CD4-positive, alpha-beta T cell treated with Interleukin-15 for 4 hours (primary cell): ENCODE results near the gene SLC5A5.

Source experiments
- DNase-seq: peaks from one replicate; pipeline ENCODE4 v3.0.0-alpha.2; 2020; ENCODE audit warnings: low spot score

The SLC5A5 gene

GRCh38 chr19:17871878-17872250 is at the start of gene SLC5A5:
SLC5A5 (plus strand) TSS chr19:17871945; CDS start chr19:17872320, 375 bp downstream.
- no peak for DNase-seq

GRCh38 chr19:17824339-17824738 is 47.4 kb upstream of the SLC5A5 start:
- no peak for DNase-seq

- DNase-seq = no peak
Observed at GRCh38 chr19:17826508-17827056, 45.2 kb upstream of the SLC5A5 start.

DNA sequence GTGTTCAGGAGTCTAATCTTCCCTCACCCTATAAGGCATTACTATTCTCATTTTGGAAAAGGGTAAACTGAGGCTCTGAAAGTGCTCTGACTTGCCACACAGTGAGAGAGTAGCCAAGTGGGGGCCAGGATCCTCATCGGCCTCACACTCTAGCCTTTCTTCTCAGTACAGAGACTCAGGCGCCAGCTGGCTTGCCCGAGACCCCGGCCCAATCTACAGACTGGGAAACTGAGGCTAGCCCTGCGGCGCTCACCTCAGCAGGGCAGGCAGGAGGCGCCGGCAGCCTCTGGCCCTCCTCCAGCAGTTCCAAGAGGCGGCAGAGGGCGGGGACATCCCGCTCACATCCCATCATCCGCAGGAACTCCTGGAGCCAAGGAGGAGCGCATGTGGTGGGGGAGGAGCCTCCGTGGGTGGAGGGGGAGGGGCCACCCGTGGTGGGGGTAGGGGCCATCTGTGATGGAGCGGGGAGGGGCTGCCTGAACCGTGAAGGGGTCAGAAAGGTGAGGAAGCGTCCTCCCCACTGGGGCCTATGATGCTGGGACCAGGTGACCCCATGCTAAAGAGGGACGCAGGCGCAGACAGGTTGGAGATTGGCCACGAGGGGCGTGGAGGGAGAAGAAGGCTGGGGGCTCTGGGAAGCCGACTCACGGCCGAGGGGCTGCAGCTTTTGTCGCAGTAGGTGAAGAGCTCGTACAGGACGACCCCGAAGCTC is 41.7 kb upstream of the SLC5A5 start:
- no peak for DNase-seq

- no peak for DNase-seq
Observed at GRCh38 chr19:17830567-17831418, 41.0 kb upstream of the SLC5A5 start.

GRCh38 chr19:17831419-17831888 is 40.3 kb upstream of the SLC5A5 start:
- DNase-seq = no peak

- DNase-seq = no peak
Observed at GRCh38 chr19:17832443-17833208, 39.1 kb upstream of the SLC5A5 start.

GRCh38 chr19:17834350-17835181 is 37.2 kb upstream of the SLC5A5 start:
- no peak for DNase-seq

DNA sequence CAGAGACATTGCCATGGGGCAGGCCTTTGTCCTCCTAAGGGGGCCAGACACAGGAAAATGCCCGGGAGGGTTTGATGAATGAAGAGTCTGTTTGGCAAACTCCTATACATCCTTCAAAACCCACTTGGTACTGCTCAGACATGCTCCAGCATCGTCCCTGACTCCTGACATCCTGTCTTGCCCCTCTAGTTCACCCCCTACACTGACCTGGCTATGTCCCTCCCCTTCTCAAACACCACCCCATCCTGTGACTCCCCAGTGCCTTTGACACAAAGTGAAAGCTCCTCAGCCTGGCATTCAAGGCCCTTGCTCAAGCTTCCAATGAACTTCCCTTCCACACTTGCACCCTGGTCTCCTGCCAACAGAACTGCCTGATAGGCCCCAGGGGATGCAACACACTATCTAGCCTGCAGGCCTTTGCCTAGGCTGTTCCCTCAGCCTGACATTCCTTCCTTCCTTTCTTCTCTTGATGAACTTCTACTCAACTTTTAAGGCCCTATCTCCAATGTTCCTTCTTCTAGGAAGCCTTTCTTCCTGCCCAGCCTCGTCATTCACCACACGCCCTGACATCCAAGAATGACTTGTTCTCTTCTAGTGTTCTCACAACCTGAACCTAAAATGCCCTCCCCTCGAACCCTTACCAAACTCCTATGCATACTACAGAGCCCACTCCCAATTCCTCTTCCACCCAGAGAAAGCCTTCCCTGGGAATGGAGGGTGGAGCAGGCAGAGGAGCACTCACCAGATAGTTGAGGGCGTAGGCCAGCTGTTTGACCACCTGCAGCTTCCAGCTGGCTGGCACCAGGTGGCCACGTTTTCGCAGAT is 36.4 kb upstream of the SLC5A5 start:
- no peak for DNase-seq

DNA sequence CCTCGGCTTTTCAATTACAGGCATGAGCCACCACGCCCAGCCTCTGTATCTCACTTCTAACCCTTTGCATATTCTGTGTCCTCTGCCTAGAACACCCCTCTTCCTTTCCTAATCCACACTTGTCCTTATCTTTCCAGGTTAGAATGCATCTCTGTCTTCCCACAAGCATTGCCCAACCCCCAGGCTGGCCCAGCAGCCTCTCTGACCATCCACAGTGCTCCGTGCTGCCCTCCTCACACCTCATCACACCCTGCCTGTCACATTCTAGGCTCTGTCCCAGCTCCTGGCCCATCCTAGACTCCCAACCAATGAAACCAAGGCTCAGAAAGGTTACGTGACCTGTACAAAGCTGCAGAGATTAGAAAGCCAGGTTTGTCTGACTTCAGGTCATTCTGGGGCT is 35.2 kb upstream of the SLC5A5 start:
- no peak for DNase-seq

DNA sequence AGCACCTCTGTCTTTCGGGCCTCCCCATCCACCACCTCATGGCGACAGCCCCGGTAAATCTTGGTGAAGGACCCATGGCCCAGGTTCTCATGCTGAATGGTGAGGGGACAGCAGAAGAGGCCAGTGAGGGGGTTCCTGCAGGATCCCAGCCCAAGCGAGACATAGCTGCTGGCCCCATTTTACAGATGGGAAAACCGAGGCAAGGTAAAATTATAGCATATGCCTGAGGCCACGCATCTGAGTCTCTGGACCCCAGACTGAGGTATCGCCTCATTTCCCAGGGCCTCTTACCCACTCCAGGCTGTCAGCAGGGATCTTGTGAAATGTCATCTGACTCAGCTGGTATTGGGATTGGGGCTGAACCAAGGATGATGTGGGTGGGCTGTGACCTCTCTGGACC is 33.8 kb upstream of the SLC5A5 start:
- no peak for DNase-seq

DNA sequence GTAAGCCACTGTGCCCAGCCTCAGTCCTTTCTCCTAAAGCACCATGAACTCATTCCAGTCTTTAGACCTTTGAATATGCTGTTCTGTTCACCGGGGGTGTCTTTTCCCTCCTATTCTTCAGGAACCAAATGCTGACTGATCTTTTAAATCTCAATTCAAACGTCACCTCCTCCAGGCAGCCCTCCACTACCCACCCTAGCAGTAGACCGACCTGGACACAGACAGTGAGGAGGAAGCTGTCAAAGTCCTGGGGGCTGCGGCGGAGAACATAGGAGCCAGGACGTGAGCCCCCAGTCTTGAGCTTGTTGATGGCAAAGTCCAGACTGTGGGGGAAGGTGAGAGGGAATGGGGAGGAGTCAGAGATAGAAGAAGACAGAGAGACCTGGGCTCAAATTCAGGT is 31.7 kb upstream of the SLC5A5 start:
- no peak for DNase-seq

- DNase-seq = no peak
Observed at GRCh38 chr19:17841371-17841809, 30.4 kb upstream of the SLC5A5 start.

GRCh38 chr19:17841810-17842662 is 29.7 kb upstream of the SLC5A5 start:
- no peak for DNase-seq

DNA sequence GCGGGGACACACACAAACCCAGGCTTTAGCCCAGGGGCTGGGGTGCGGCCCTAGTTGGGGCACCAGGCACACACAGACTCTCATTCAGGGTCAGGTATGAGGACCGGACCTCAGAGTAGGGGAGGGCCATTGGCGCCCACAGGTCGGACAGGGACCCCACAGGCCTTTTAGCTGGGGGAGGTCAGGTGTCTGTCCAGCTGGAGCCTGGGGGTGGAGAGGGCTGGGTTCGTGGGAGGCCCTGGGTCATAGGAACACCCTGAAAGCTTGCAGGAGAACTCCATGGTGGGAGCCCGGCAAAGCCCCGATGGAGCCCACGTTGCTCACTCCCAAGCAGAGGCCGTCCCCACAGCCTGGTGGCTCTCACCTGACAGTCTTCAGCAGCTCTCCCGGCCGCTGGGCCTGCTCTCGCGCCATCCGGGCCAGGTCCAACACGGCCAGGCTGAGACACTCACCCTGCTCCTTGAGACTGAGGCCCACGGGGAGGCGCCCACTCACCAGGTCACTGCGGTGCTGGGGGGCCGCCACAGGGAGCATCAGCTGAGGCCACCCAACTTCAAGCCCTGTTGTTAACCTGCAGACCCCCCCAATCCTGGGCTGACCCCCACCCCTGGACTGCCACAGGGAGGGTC is 29.0 kb upstream of the SLC5A5 start:
- no peak for DNase-seq

DNA sequence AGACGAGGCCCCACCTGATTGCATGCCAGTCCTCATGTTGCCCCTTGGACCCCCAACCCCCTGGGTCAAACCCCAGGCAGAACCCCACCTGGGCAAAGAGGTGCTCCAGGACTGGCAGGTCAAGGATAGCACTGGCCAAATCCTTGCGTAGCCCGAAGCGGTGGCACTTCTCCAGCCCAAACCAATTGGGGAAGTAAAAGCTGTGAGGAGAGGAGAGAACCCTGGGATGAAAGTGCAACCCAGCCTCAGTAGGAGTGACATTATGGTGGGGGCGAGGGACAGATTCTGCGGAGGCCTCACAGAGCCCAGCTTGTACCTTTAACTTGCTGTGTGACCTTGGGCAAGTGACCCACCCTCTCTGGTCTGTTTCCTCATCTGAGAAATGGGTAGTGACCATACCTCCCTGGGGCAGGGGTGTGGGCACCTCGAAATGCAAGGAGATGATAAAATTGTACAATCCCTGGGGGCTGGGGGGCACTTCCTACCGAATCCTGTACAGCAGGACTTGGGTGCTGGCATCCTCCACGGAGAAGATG is 28.4 kb upstream of the SLC5A5 start:
- no peak for DNase-seq

DNA sequence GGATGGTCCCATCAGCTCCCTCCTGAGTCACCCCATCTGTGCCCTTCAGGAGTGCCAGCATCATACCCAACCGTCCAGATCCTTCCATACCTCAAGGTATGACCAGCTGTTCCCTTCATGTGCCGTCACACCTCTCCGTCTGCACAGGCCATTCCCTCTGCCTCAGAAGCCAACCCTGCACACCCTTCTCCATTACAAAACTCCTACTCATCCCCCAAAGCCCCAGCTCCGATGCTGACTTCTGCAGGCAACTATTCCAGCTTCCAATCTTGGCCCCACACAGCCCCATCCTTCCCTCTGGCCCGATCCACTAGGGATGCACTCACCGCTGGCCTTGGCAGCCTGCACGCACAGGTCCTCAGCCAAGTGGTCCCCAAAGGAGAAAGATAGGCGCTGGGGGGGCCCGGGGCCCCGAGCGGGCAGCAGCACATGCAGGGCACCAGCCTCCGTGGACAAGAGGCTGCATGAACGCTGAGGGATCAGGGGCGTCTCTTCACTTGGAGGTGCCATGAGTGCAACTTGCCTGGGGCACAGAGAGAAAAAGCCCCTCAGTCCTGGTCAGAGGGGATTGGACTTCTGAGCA is 27.7 kb upstream of the SLC5A5 start:
- no peak for DNase-seq

- DNase-seq = peak; percentile 52
Observed at GRCh38 chr19:17846146-17846545, 25.6 kb upstream of the SLC5A5 start.
